Measurements from ENCODE around the gene GRK1. TPM values are rescaled to one million over a fixed set of nuclear protein-coding genes. Genes with fewer than 3 reads are reported as not detected.

The GRK1 gene
- total and polyA plus RNA-seq, 2 experiments from 2014 or later: not detected

GRCh38 chr13:113647351-113648215, 19.4 kb upstream of the GRK1 start (continued):
- TF ChIP-seq POLR2AphosphoS5 (IDR thresholded peaks at IDR 0.05; ENCODE audit: low read depth) (no peak), ETS1 (IDR thresholded peaks at IDR 0.05) (no peak), NANOG (IDR thresholded peaks at IDR 0.05; ENCODE audit: borderline replicate concordance) (no peak), EZH2 (IDR thresholded peaks at IDR 0.05; ENCODE audit: low read depth, unreplicated experiment) (no peak), EZH2phosphoT487 (IDR thresholded peaks at IDR 0.05; ENCODE audit: unreplicated experiment) (no peak)

GRCh38 chr13:113648216-113648610, 18.8 kb upstream of the GRK1 start:
- no peaks in the 10 kb centered on the region for H4K20me1 ChIP-seq (replicated peaks; ENCODE audit: insufficient read depth)
- H3F3A ChIP-seq (replicated peaks; ENCODE audit: low read depth): no peaks in the 10 kb centered on the region
- no peaks in the 10 kb centered on the region for H3K79me2 ChIP-seq (replicated peaks; ENCODE audit: insufficient read depth)
- H3K27ac ChIP-seq (ENCODE audit: low read depth): no peak overlapping the region
- Mint-ChIP-seq H3K36me3 (ENCODE audit: low read depth) (peaks cover 21% of the 10 kb centered on the region), H3K27me3 (ENCODE audit: insufficient read depth, low read depth, poor library complexity) (peaks cover 13% of the 10 kb centered on the region), H3K27ac (no peak overlapping the region), H3K9me3 (peaks cover 13% of the 10 kb centered on the region; the same call in 2 of the 3 replicates), H3K4me3 (no peak overlapping the region), H3K4me1 (peaks cover 8% of the 10 kb centered on the region; the same call in 2 of the 3 replicates)
- H3K4me1 ChIP-seq (ENCODE audit: insufficient read depth): no peaks in the 10 kb centered on the region
- H3K27me3 ChIP-seq (ENCODE audit: insufficient read depth): no peaks in the 10 kb centered on the region
- H3K9me2 ChIP-seq (ENCODE audit: insufficient read depth): no peaks in the 10 kb centered on the region
- no peak overlapping the region for H3K4me3 ChIP-seq
- H2AFZ ChIP-seq: no peak overlapping the region
- no peak for ATAC-seq
- DNase-seq (ENCODE audit: low spot score): no peak
- H3K36me3 ChIP-seq (ENCODE audit: insufficient read depth): no peaks in the 10 kb centered on the region
- no peak overlapping the region for H3K4me2 ChIP-seq
- TF ChIP-seq EZH2phosphoT487 (IDR thresholded peaks at IDR 0.05; ENCODE audit: unreplicated experiment) (no peak), EZH2 (IDR thresholded peaks at IDR 0.05; ENCODE audit: low read depth, unreplicated experiment) (no peak), ZNF462 (CRISPR knock-in tag; IDR thresholded peaks at IDR 0.05) (no peak), ZNF331 (CRISPR knock-in tag; IDR thresholded peaks at IDR 0.05; ENCODE audit: low read depth) (no peak), POLR2AphosphoS5 (IDR thresholded peaks at IDR 0.05; ENCODE audit: low read depth) (no peak), JUNB (IDR thresholded peaks at IDR 0.05; ENCODE audit: unreplicated experiment) (no peak), CTCF (conservative IDR thresholded peaks at IDR 0.05; ENCODE audit: low read depth in 2 of 2) (no peak), STAT1 (IDR thresholded peaks at IDR 0.05; ENCODE audit: unreplicated experiment) (no peak), REST (IDR thresholded peaks at IDR 0.05; ENCODE audit: unreplicated experiment) (no peak), NANOG (IDR thresholded peaks at IDR 0.05; ENCODE audit: borderline replicate concordance) (no peak)

Measured in GM23338 (cell line).